GM13977 (cell line): ENCODE measurements around the gene PTPRM.
"Not testable (repeated sequence)": the region's sequence is repeated elsewhere in the genome, so short reads cannot be mapped to it uniquely, and the experiment has no call there.

Experiments
- DNase-seq: peaks from one replicate; pipeline ENCODE4 v3.0.0; 2012; ENCODE audit warnings: low spot score
- CTCF ChIP-seq: IDR thresholded peaks from 2 replicates; pipeline ENCODE4 v1.5.1; 2012; ENCODE audit warnings: mild to moderate bottlenecking, control low read depth; ENCODE audit not compliant: insufficient read depth; ENCODE audit errors: extremely low read depth, missing control alignments
- in situ Hi-C: fragments of 300-500 bp; cut with MboI; formaldehyde crosslinking; loops from one replicate; pipeline ENCODE4 v1.12.0; 2022; ENCODE audit warnings: low sequenced_read_pairs, low pct_unique_long_range_greater_than_20kb, mixed read lengths, inconsistent platforms; ENCODE audit not compliant: unreplicated experiment

Gene PTPRM

GRCh38 chr18:8439055-8439454 is 871.9 kb downstream of the PTPRM start:
- in situ Hi-C loops = no loop called here
- no peak for DNase-seq
- no peak for TF ChIP-seq CTCF

- in situ Hi-C loops = no loop called here
- DNase-seq = no peak
Observed at GRCh38 chr18:8443505-8443904, 876.4 kb downstream of the PTPRM start.

GRCh38 chr18:8446936-8447335 is 879.8 kb downstream of the PTPRM start:
- in situ Hi-C loops, DNase-seq: not testable (repeated sequence)

More at GRCh38 chr18:8443505-8443904, 876.4 kb downstream of the PTPRM start:
- TF ChIP-seq CTCF = no peak

- in situ Hi-C loops = no loop called here
- DNase-seq = no peak
- TF ChIP-seq CTCF = no peak
Observed at GRCh38 chr18:8448130-8448529, 881.0 kb downstream of the PTPRM start.

GRCh38 chr18:8450013-8450412 is 882.9 kb downstream of the PTPRM start:
- TF ChIP-seq CTCF = peak; percentile 33
- no peak for DNase-seq
- in situ Hi-C loops = no loop called here

GRCh38 chr18:8450898-8451665 is 884.0 kb downstream of the PTPRM start:
- in situ Hi-C loops = no loop called here
- no peak for DNase-seq
- TF ChIP-seq CTCF = no peak

- TF ChIP-seq CTCF = no peak
- in situ Hi-C loops = no loop called here
- no peak for DNase-seq
Observed at GRCh38 chr18:8453528-8453927, 886.4 kb downstream of the PTPRM start.
